Fibroblast of skin of abdomen (primary cell): Measurements from ENCODE around the gene DHRS7B.
"Not testable (repeated sequence)": the region's sequence is repeated elsewhere in the genome, so short reads cannot be mapped to it uniquely, and the experiment has no call there.

ENCODE experiments used
- DNase-seq: peaks from one replicate; pipeline ENCODE4 v3.0.0-alpha.2; 2013

The DHRS7B gene

GRCh38 chr17:21108651-21109050, 18.1 kb upstream of the DHRS7B start:
- DNase-seq = no peak

GRCh38 chr17:21113049-21113690, 13.6 kb upstream of the DHRS7B start:
- DNase-seq = no peak

GRCh38 chr17:21113716-21114115, 13.0 kb upstream of the DHRS7B start:
- no peak for DNase-seq

- DNase-seq = not testable (repeated sequence)
These were observed 12.0 kb upstream of the DHRS7B start for GRCh38 chr17:21114791-21115190.

GRCh38 chr17:21119247-21119918, 7.4 kb upstream of the DHRS7B start:
- peak; percentile 53 for DNase-seq

GRCh38 chr17:21119919-21120249, 6.9 kb upstream of the DHRS7B start:
- no peak for DNase-seq

- no peak for DNase-seq
These were observed 2.7 kb upstream of the DHRS7B start for GRCh38 chr17:21124086-21124485.

GRCh38 chr17:21124517-21124916, 2.2 kb upstream of the DHRS7B start:
- DNase-seq = not testable (repeated sequence)

GRCh38 chr17:21125862-21126261, 902 bp upstream of the DHRS7B start:
- DNase-seq = no peak

- no peak for DNase-seq
These were observed 829 bp downstream of the DHRS7B start for GRCh38 chr17:21127509-21128077.

- peak; percentile 54 for DNase-seq
These were observed 2.4 kb downstream of the DHRS7B start for GRCh38 chr17:21129023-21129681.

GRCh38 chr17:21131137-21131536, 4.4 kb downstream of the DHRS7B start:
- DNase-seq = no peak

- no peak for DNase-seq
These were observed 5.7 kb downstream of the DHRS7B start for GRCh38 chr17:21132428-21132827.

- DNase-seq = no peak
These were observed 7.8 kb downstream of the DHRS7B start for GRCh38 chr17:21134559-21134958.

- no peak for DNase-seq
These were observed 14.1 kb downstream of the DHRS7B start for GRCh38 chr17:21140911-21141310.

- DNase-seq = no peak
These were observed 14.6 kb downstream of the DHRS7B start for GRCh38 chr17:21141331-21141730.

GRCh38 chr17:21142065-21142464, 15.3 kb downstream of the DHRS7B start:
- not testable (repeated sequence) for DNase-seq

- DNase-seq = no peak
These were observed 16.9 kb downstream of the DHRS7B start for GRCh38 chr17:21143695-21144094.

- DNase-seq = not testable (repeated sequence)
These were observed 17.5 kb downstream of the DHRS7B start for GRCh38 chr17:21144299-21144698.

GRCh38 chr17:21146362-21147015, 19.7 kb downstream of the DHRS7B start:
- no peak for DNase-seq

GRCh38 chr17:21149621-21150020, 22.9 kb downstream of the DHRS7B start:
- no peak for DNase-seq

GRCh38 chr17:21152731-21153130, 26.0 kb downstream of the DHRS7B start:
- no peak for DNase-seq
